HL-60 (cell line): ENCODE data around the gene FSIP2.

Experiments
- DNase-seq, 2 experiments: peaks; one replicate each; pipeline ENCODE4 v3.0.0-alpha.2; 2010 to 2020; ENCODE audit warnings: low read depth in 1 of 2, low spot score in 1 of 2
- H3K27ac ChIP-seq: fragments of 250-450 bp; sonication (Bioruptor Pico); replicated peaks from 2 replicates; pipeline ENCODE4 v1.5.1; 2020; ENCODE audit warnings: mild to moderate bottlenecking, moderate library complexity
- H3K27me3 ChIP-seq: fragments of 250-450 bp; sonication (Bioruptor Pico); 2 replicates; pipeline ENCODE4 v1.5.1; 2021; ENCODE audit warnings: mild to moderate bottlenecking, moderate library complexity; ENCODE audit not compliant: insufficient read depth, poor library complexity, severe bottlenecking
- H3K4me3 ChIP-seq: replicated peaks from 2 replicates; pipeline ENCODE4 v1.5.1; 2011; ENCODE audit warnings: mild to moderate bottlenecking, control low read depth, low read length; ENCODE audit not compliant: insufficient read depth
- GABPA ChIP-seq: IDR thresholded peaks from 2 replicates; pipeline ENCODE4 v1.6.1; 2012; ENCODE audit warnings: low read depth
- POLR2AphosphoS5 ChIP-seq: IDR thresholded peaks from 2 replicates; pipeline ENCODE4 v1.6.1; 2012; ENCODE audit warnings: low read depth
- SPI1 ChIP-seq: IDR thresholded peaks from 2 replicates; pipeline ENCODE4 v1.6.1; 2012; ENCODE audit warnings: low read depth, mild to moderate bottlenecking, borderline replicate concordance
- TF ChIP-seq, protein P1 (sequence below): IDR thresholded peaks from one replicate; pipeline ENCODE4 v1.5.1; 2011; ENCODE audit warnings: low read length, control low read depth, inconsistent platforms; ENCODE audit not compliant: insufficient read depth
- TF ChIP-seq, protein P2 (sequence below): IDR thresholded peaks from 2 replicates; pipeline ENCODE4 v1.6.1; 2012; ENCODE audit warnings: low read depth; ENCODE audit not compliant: insufficient replicate concordance

Gene FSIP2

GRCh38 chr2:185823773-185824172 lies 85.2 kb downstream of the FSIP2 start:
- TF ChIP-seq, protein P1, sequence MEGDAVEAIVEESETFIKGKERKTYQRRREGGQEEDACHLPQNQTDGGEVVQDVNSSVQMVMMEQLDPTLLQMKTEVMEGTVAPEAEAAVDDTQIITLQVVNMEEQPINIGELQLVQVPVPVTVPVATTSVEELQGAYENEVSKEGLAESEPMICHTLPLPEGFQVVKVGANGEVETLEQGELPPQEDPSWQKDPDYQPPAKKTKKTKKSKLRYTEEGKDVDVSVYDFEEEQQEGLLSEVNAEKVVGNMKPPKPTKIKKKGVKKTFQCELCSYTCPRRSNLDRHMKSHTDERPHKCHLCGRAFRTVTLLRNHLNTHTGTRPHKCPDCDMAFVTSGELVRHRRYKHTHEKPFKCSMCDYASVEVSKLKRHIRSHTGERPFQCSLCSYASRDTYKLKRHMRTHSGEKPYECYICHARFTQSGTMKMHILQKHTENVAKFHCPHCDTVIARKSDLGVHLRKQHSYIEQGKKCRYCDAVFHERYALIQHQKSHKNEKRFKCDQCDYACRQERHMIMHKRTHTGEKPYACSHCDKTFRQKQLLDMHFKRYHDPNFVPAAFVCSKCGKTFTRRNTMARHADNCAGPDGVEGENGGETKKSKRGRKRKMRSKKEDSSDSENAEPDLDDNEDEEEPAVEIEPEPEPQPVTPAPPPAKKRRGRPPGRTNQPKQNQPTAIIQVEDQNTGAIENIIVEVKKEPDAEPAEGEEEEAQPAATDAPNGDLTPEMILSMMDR = no peak
- TF ChIP-seq GABPA = no peak
- TF ChIP-seq POLR2AphosphoS5 = no peak
- TF ChIP-seq, protein P2, sequence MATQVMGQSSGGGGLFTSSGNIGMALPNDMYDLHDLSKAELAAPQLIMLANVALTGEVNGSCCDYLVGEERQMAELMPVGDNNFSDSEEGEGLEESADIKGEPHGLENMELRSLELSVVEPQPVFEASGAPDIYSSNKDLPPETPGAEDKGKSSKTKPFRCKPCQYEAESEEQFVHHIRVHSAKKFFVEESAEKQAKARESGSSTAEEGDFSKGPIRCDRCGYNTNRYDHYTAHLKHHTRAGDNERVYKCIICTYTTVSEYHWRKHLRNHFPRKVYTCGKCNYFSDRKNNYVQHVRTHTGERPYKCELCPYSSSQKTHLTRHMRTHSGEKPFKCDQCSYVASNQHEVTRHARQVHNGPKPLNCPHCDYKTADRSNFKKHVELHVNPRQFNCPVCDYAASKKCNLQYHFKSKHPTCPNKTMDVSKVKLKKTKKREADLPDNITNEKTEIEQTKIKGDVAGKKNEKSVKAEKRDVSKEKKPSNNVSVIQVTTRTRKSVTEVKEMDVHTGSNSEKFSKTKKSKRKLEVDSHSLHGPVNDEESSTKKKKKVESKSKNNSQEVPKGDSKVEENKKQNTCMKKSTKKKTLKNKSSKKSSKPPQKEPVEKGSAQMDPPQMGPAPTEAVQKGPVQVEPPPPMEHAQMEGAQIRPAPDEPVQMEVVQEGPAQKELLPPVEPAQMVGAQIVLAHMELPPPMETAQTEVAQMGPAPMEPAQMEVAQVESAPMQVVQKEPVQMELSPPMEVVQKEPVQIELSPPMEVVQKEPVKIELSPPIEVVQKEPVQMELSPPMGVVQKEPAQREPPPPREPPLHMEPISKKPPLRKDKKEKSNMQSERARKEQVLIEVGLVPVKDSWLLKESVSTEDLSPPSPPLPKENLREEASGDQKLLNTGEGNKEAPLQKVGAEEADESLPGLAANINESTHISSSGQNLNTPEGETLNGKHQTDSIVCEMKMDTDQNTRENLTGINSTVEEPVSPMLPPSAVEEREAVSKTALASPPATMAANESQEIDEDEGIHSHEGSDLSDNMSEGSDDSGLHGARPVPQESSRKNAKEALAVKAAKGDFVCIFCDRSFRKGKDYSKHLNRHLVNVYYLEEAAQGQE = no peak
- TF ChIP-seq SPI1 = no peak
- H3K27ac ChIP-seq = no peak overlapping the region
- H3K27me3 ChIP-seq = no peaks in the 10 kb centered on the region
- DNase-seq = no peak
- no peak overlapping the region for H3K4me3 ChIP-seq

GRCh38 chr2:185825557-185825956 lies 87.0 kb downstream of the FSIP2 start:
- no peak for DNase-seq
- Histone ChIP-seq H3K27me3 (no peaks in the 10 kb centered on the region), H3K4me3 (no peak overlapping the region), H3K27ac (no peak overlapping the region)
- TF ChIP-seq, protein P2 = no peak

DNA sequence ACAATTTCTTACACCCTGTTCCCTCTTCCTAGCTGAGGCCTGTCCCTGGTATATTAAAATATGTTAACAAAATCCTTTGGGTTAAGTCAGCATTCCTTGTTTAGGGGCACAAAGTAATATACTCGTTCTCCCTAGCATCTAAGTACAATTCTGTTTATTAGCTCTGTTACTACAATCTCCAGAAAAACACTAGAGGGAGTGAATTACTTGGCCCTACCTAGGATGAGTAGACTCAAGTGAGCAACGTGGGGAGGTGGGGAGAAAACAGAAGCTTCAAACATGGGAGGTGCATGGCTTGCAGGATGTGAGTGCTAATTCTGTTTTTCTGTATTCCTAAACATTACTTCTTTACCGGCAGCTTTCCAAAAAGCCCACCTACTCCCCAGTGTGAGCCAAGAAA lies 89.7 kb downstream of the FSIP2 start:
- no peaks in the 10 kb centered on the region for H3K27me3 ChIP-seq
- H3K4me3 ChIP-seq = no peak overlapping the region
- no peak overlapping the region for H3K27ac ChIP-seq
- TF ChIP-seq, protein P1 = no peak
- TF ChIP-seq, protein P2 = no peak
- no peak for TF ChIP-seq GABPA
- TF ChIP-seq POLR2AphosphoS5 = no peak
- no peak for TF ChIP-seq SPI1
- DNase-seq = no peak

DNA sequence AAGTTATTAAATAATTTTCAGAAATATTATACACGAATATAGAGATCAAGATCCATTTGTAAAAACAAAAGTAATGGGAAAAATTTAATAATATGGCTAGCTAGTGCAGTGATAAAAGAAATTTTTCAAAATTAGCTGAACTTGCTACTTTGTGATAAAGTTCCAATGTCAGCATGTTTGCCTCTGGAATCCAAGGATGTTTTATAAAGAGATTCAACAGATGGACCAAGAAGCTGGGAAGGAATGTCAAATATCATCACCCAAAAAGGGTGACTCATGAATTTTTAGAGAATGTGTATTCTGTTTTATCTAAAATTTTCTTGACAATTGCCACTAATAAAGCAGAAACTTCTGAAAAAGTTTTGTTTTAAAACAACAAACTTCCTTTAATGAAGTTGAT lies 95.3 kb downstream of the FSIP2 start:
- DNase-seq = no peak
- Histone ChIP-seq H3K27ac (no peak overlapping the region), H3K27me3 (no peaks in the 10 kb centered on the region), H3K4me3 (no peak overlapping the region)
- TF ChIP-seq SPI1 (no peak), GABPA (no peak), POLR2AphosphoS5 (no peak)
- TF ChIP-seq, protein P2 = no peak
- TF ChIP-seq, protein P1 = no peak
